Bronchial epithelial cell (primary cell): ENCODE data around the gene MRPS12. TPM values are rescaled to one million over a fixed set of nuclear protein-coding genes. Genes with fewer than 3 reads are reported as not detected.

Experiments used
- DNase-seq: peaks from one replicate; pipeline ENCODE4 v3.0.0-alpha.2; 2010; ENCODE audit warnings: low read depth
- FAIRE-seq: peaks from 2 replicates; lab custom pipeline; 2011; peaks lifted over from hg19 to GRCh38; lab: Jason Lieb, UNC
- H3K27me3 ChIP-seq: 2 replicates; pipeline ENCODE4 v1.5.1; 2011; ENCODE audit warnings: low read length; ENCODE audit not compliant: control insufficient read depth, insufficient read depth
- H3K36me3 ChIP-seq: 2 replicates; pipeline ENCODE4 v1.5.1; 2011; ENCODE audit warnings: low read length; ENCODE audit not compliant: control insufficient read depth, insufficient read depth
- H3K4me3 ChIP-seq: 2 replicates; pipeline ENCODE4 v1.5.1; 2011; ENCODE audit warnings: mild to moderate bottlenecking, low read depth, low read length, control low read depth
- total RNA-seq: library from RNA; depleted of rRNA; stranded (reverse); fragments of >200 nt; gene quantifications from 2 replicates; pipeline ENCODE4 v1.2.1, GENCODE V29; 2014
- TF ChIP-seq, protein P1 (sequence below): IDR thresholded peaks from 2 replicates; pipeline ENCODE4 v1.5.1; 2011; ENCODE audit warnings: mild to moderate bottlenecking, moderate library complexity, low read length, control low read depth, inconsistent platforms; ENCODE audit not compliant: insufficient read depth, severe bottlenecking

The MRPS12 gene
- total RNA-seq, 1 donor from 2014 or later: 62.4 TPM

DNA sequence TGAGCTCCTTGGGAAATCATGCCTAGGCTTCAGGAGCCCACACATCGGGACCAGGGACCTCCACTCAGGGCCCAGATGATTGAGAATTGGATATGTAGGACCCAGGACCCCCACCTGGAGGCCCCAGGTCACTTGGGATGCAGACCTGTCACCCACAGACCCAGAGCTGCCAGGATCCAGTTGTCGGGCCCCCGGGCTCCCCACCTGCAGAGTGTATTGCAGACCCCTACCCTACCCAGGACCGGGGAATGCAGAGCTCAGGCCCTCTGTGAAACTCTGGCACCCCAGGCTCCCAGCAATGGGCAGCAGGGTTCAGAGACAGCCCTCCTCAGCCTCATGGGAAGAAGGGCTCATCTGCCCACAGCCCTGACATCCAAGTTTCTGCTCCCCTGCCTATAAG lies 25.1 kb upstream of the MRPS12 start:
- TF ChIP-seq, protein P1, sequence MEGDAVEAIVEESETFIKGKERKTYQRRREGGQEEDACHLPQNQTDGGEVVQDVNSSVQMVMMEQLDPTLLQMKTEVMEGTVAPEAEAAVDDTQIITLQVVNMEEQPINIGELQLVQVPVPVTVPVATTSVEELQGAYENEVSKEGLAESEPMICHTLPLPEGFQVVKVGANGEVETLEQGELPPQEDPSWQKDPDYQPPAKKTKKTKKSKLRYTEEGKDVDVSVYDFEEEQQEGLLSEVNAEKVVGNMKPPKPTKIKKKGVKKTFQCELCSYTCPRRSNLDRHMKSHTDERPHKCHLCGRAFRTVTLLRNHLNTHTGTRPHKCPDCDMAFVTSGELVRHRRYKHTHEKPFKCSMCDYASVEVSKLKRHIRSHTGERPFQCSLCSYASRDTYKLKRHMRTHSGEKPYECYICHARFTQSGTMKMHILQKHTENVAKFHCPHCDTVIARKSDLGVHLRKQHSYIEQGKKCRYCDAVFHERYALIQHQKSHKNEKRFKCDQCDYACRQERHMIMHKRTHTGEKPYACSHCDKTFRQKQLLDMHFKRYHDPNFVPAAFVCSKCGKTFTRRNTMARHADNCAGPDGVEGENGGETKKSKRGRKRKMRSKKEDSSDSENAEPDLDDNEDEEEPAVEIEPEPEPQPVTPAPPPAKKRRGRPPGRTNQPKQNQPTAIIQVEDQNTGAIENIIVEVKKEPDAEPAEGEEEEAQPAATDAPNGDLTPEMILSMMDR: no peak
- Histone ChIP-seq H3K4me3 (no peak overlapping the region), H3K27me3 (no peaks in the 10 kb centered on the region), H3K36me3 (peaks cover 18% of the 10 kb centered on the region)
- DNase-seq: no peak
- FAIRE-seq: no peak

DNA sequence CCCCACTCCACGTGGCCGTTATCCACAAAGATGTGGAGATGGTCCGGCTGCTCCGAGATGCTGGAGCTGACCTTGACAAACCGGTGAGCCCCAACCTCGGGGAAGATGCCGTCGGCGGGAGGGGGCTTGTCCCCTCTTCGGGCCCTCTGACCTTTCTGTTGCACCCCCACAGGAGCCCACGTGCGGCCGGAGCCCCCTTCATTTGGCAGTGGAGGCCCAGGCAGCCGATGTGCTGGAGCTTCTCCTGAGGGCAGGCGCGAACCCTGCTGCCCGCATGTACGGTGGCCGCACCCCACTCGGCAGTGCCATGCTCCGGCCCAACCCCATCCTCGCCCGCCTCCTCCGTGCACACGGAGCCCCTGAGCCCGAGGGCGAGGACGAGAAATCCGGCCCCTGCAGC lies 23.5 kb upstream of the MRPS12 start:
- H3K27me3 ChIP-seq: no peaks in the 10 kb centered on the region
- peaks cover 18% of the 10 kb centered on the region for H3K36me3 ChIP-seq
- no peak for FAIRE-seq
- no peak for DNase-seq
- TF ChIP-seq, protein P1: no peak
- H3K4me3 ChIP-seq: no peak overlapping the region

DNA sequence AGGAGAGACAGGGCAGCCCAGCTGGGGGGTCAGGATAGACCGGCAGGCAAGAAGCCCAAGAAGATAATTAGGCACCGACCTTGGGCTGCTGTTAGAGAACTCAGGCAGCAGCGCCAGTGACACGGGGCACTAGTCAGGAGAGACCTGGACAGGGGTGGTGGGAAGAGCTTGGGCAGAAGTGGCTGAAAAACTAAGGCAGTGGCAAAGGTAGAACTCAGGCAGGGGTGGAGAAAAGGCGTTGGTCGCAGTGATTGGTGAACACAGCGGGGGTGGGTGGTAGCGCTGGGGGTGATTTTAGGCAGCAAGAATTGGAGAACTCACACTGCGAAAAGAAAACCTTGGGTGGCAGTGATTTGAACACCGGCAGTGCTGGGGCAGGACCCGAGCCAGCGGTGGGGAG lies 23.1 kb upstream of the MRPS12 start:
- peaks cover 18% of the 10 kb centered on the region for H3K36me3 ChIP-seq
- FAIRE-seq: no peak
- TF ChIP-seq, protein P1: no peak

DNA sequence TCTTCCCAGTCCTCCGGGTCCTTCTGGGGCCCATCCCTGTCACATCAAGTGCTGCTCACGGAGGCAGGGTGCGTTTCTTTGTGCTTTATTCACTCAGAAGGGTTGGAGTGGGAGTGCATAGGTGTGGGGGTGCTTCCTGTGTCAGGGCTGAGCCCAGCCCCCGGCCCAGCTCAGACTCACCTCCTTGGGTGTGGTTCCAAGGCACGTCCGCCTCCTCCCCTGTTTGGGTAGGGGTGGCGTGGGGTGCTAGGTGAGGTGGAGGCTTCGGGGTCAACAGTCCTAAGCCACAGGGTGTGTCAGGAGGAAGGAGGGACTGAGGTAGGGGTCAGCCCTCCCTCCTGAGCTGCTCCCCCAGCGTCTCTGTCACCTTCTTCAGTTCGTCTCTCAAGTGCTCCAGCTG lies 21.8 kb upstream of the MRPS12 start:
- Histone ChIP-seq H3K36me3 (peaks cover 18% of the 10 kb centered on the region), H3K27me3 (no peaks in the 10 kb centered on the region), H3K4me3 (no peak overlapping the region)
- FAIRE-seq (no peak), DNase-seq (no peak)
- TF ChIP-seq, protein P1: no peak

More for the DNA sequence above, 23.1 kb upstream of the MRPS12 start:
- no peak overlapping the region for H3K4me3 ChIP-seq
- no peaks in the 10 kb centered on the region for H3K27me3 ChIP-seq
- DNase-seq: no peak

DNA sequence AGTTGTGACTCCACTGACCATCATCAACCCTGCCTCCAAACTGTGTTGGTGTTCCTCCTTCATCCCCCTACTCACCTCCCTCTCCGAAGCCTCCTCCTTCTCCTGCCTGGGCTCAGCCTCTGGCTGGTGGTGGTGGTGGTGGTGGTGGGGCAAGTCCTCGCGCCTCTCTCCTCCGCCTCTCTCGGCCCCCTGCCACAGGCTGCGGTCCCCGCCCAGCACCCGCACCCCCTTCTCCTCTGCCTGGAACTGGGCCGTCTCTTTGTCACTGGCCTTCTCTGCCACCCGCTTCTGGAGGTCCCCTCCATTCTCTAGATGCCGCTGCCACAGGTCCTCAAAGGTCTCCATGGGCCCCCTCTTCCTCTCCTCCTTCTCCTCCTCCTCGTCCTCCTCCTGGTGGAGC lies 20.3 kb upstream of the MRPS12 start:
- Histone ChIP-seq H3K27me3 (no peaks in the 10 kb centered on the region), H3K36me3 (peaks cover 11% of the 10 kb centered on the region), H3K4me3 (no peak overlapping the region)
- FAIRE-seq: no peak
- no peak for DNase-seq
- TF ChIP-seq, protein P1: no peak

DNA sequence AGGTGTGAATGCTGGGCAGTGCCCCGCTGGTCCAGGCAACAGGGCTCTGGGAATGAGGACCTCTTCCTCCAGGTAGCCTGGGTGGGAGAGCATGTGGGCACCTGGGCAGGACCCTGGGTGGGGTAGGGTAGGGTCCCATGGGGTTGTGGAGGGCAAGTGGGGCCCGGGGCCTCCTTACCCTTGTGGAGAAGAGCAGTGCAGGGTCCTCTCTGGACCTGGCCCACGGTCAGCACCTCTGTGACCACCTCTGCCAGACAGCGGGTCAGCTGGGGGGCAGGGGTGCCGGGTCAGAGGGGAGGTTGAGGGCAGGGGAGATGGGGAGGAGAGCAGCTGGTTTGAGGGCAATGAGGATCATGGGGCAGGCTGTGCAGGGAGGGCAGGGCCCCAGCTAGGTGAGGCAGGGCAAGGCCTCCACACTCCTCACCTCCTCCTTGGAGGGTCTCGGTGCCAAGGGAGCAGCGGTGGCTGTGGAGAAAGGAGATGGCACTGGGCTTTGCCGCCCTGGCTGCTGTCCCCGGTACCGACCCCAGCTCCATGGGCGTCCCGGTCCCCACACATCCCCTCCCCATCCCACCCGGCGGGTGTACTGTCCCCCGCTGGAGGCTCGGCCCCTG lies 19.2 kb upstream of the MRPS12 start:
- H3K27me3 ChIP-seq: no peaks in the 10 kb centered on the region
- TF ChIP-seq, protein P1: no peak
- no peak overlapping the region for H3K4me3 ChIP-seq
- DNase-seq: no peak
- FAIRE-seq: no peak
- H3K36me3 ChIP-seq: peaks cover 7% of the 10 kb centered on the region
